SK-N-MC (cell line): ENCODE results near the gene FOXA3.

Experiments
- EZH2 ChIP-seq: fragments of 200-600 bp; sonication (generic); IDR thresholded peaks from one replicate; pipeline ENCODE4 v1.6.1; 2017; ENCODE audit warnings: antibody characterized with exemption
- FOXP2 ChIP-seq: optimal IDR thresholded peaks from 2 replicates; pipeline ENCODE3; 2011; ENCODE audit warnings: mild to moderate bottlenecking, moderate library complexity; ENCODE audit not compliant: insufficient read depth; ENCODE audit errors: extremely low read length, control extremely low read depth
- POLR2AphosphoS5 ChIP-seq: IDR thresholded peaks from 2 replicates; pipeline ENCODE4 v1.6.1; 2012; ENCODE audit warnings: mild to moderate bottlenecking, low read depth, low read length, borderline replicate concordance

GRCh38 chr19:45886427-45887199 lies 22.5 kb downstream of the FOXA3 start:
- TF ChIP-seq POLR2AphosphoS5 (peak; percentile 78), EZH2 (no peak), FOXP2 (no peak)
